Endothelial cell of umbilical vein (primary cell): Measurements from ENCODE around the gene MTARC1. TPM values are rescaled to one million over a fixed set of nuclear protein-coding genes. Genes with fewer than 3 reads are reported as not detected.

Experiments used
- BruUV-seq: library from RNA; stranded (reverse); fragments of 400-500 nt; replicated peaks from 2 replicates; lab custom pipeline; 2021; lab: Mats Ljungman, UMichigan
- CTCF ChIA-PET: fragments of 300-600, 350-600 bp; sonication (Branson Sonifier 250); formaldehyde crosslinking; loops from one replicate; lab custom pipeline; 2021; ENCODE audit warnings: antibody characterized with exemption, inconsistent platforms; lab: Charles Lee
- POLR2A ChIA-PET: fragments of 300-600, 350-600 bp; sonication (Branson Sonifier 250); formaldehyde crosslinking; loops from one replicate; lab custom pipeline; 2021; ENCODE audit warnings: antibody characterized with exemption, inconsistent platforms; lab: Charles Lee
- DNase-seq: peaks from one replicate; pipeline ENCODE4 v3.0.0-alpha.2; 2011; ENCODE audit warnings: low read depth, low spot score
- FAIRE-seq: peaks from 2 replicates; lab custom pipeline; 2011; peaks lifted over from hg19 to GRCh38; lab: Jason Lieb, UNC
- H2AFZ ChIP-seq: 2 replicates; pipeline ENCODE4 v1.6.0; 2012; ENCODE audit warnings: low read depth, low read length, control low read depth, inconsistent platforms
- H3K27ac ChIP-seq: 2 replicates; pipeline ENCODE4 v1.5.1; 2011; ENCODE audit warnings: low read depth, mild to moderate bottlenecking, control low read depth, low read length, moderate library complexity; ENCODE audit not compliant: insufficient read depth
- H3K27me3 ChIP-seq, 2 experiments: 2 replicates each; pipeline versions ENCODE4 v1.6.0 to v1.6.1; 2011; ENCODE audit warnings: low read length in 2 of 2, mixed read lengths in 1 of 2; ENCODE audit not compliant: control insufficient read depth in 2 of 2, insufficient read depth in 2 of 2
- H3K36me3 ChIP-seq, 2 experiments: 2 replicates in 1 of 2; 3 replicates in 1 of 2; pipeline ENCODE4 v1.5.1; 2011; ENCODE audit warnings: low read length in 2 of 2, mild to moderate bottlenecking in 1 of 2, moderate library complexity in 1 of 2; ENCODE audit not compliant: control insufficient read depth in 2 of 2, insufficient read depth in 2 of 2; ENCODE audit errors: extremely low read depth in 1 of 2
- H3K4me1 ChIP-seq: 3 replicates; pipeline ENCODE4 v1.5.1; 2011; ENCODE audit warnings: mild to moderate bottlenecking, low read length; ENCODE audit not compliant: control insufficient read depth, insufficient read depth; ENCODE audit errors: extremely low read depth
- H3K4me2 ChIP-seq: 2 replicates; pipeline ENCODE4 v1.6.1; 2011; ENCODE audit warnings: low read length, control low read depth, mixed read lengths; ENCODE audit not compliant: insufficient read depth
- H3K4me3 ChIP-seq, 3 experiments: fragments of 200-600 bp in 1 of 3; sonication (generic), shearing (Covaris generic) in 1 of 3; replicated peaks in 1 of 3; 2 replicates each; pipeline ENCODE4 v1.5.1; 2011 to 2016; ENCODE audit warnings: control low read depth in 3 of 3, low read length in 3 of 3, mild to moderate bottlenecking in 2 of 3, inconsistent platforms in 1 of 3, low read depth in 1 of 3, moderate library complexity in 1 of 3; ENCODE audit not compliant: insufficient read depth in 1 of 3
- H3K79me2 ChIP-seq: 2 replicates; pipeline ENCODE4 v1.6.0; 2012; ENCODE audit warnings: low read length, inconsistent platforms; ENCODE audit not compliant: control insufficient read depth, insufficient read depth
- H3K9ac ChIP-seq: replicated peaks from 2 replicates; pipeline ENCODE3; 2011; ENCODE audit warnings: low read length, control low read depth; ENCODE audit not compliant: insufficient read depth; ENCODE audit errors: extremely low read depth
- H3K9me1 ChIP-seq: replicated peaks from 3 replicates; pipeline ENCODE4 v1.6.0; 2011; ENCODE audit warnings: mild to moderate bottlenecking, low read length; ENCODE audit not compliant: control insufficient read depth, insufficient read depth; ENCODE audit errors: extremely low read depth
- H3K9me3 ChIP-seq: replicated peaks from 2 replicates; pipeline ENCODE4 v1.5.1; 2012; ENCODE audit warnings: low read length, inconsistent platforms; ENCODE audit not compliant: control insufficient read depth, insufficient read depth
- H4K20me1 ChIP-seq: replicated peaks from 2 replicates; pipeline ENCODE3; 2011; ENCODE audit warnings: mild to moderate bottlenecking, low read length; ENCODE audit not compliant: control insufficient read depth, insufficient read depth; ENCODE audit errors: extremely low read depth
- EZH2 ChIP-seq: IDR thresholded peaks from 2 replicates; pipeline ENCODE4 v1.6.1; 2012; ENCODE audit warnings: borderline replicate concordance, low read depth, mild to moderate bottlenecking, moderate library complexity, low read length, inconsistent platforms; ENCODE audit not compliant: severe bottlenecking
- FOS ChIP-seq: IDR thresholded peaks from 2 replicates; pipeline ENCODE4 v1.6.1; 2011; ENCODE audit warnings: mild to moderate bottlenecking, low read length, moderate library complexity, borderline replicate concordance; ENCODE audit not compliant: insufficient read depth
- GATA2 ChIP-seq: IDR thresholded peaks from 2 replicates; pipeline ENCODE4 v1.7.0; 2011; ENCODE audit warnings: low read depth, mild to moderate bottlenecking, moderate library complexity, mixed read lengths, low read length; ENCODE audit not compliant: insufficient read length, insufficient read depth
- JUN ChIP-seq: IDR thresholded peaks from 2 replicates; pipeline ENCODE4 v1.6.1; 2011; ENCODE audit warnings: borderline replicate concordance, low read depth; ENCODE audit not compliant: insufficient read length, insufficient read depth
- MYC ChIP-seq: IDR thresholded peaks from one replicate; pipeline ENCODE4 v1.6.1; 2011; ENCODE audit warnings: mild to moderate bottlenecking, low read depth, low read length
- POLR2AphosphoS5 ChIP-seq: IDR thresholded peaks from 2 replicates; pipeline ENCODE4 v1.6.1; 2012; ENCODE audit warnings: low read depth, mild to moderate bottlenecking, control low read depth, low read length, moderate library complexity; ENCODE audit not compliant: insufficient read depth
- dilution Hi-C: fragments of 300-500 bp; cut with MboI; formaldehyde crosslinking; loops from one replicate; pipeline ENCODE4 v1.15.0; 2019; ENCODE audit warnings: low sequenced_read_pairs; ENCODE audit not compliant: extremely low pct_ligation_motif_present
- intact Hi-C: fragments of 100-400 bp; cut with micrococcal nuclease; formaldehyde crosslinking; loops from one replicate; pipeline ENCODE4 v1.10.0; 2022
- polyA plus RNA-seq, 4 experiments: library from polyadenylated mRNA; depleted of rRNA in 3 of 4; stranded (reverse) in 3 of 4; unstranded in 1 of 4; fragments of >200 nt; gene quantifications; 2 replicates each; pipeline versions ENCODE4 v1.2.1 to v1.2.3, GENCODE V29; 2011 to 2012; ENCODE audit warnings: missing spikeins in 1 of 4
- total RNA-seq: library from RNA; stranded (reverse); gene quantifications from 2 replicates; pipeline ENCODE4 v1.2.3, GENCODE V29; 2021
- TF ChIP-seq, protein P1 (sequence below), 2 donors: IDR thresholded peaks; 1 replicate in 1 of 2; 2 replicates in 1 of 2; pipeline ENCODE4 v1.5.1; 2011; ENCODE audit warnings: low read length in 2 of 2, mild to moderate bottlenecking in 2 of 2, moderate library complexity in 2 of 2, control low read depth in 1 of 2, inconsistent platforms in 1 of 2, low read depth in 1 of 2; ENCODE audit not compliant: insufficient read depth in 1 of 2; ENCODE audit errors: extremely low read depth in 1 of 2
- TF ChIP-seq, protein P2 (sequence below): IDR thresholded peaks from 2 replicates; pipeline ENCODE4 v1.6.1; 2011; ENCODE audit not compliant: insufficient read depth, insufficient read length

MTARC1 gene
- total and polyA plus RNA-seq, 2 donors (not counting 3 experiments of a cell fraction or from before 2014, with no cell fraction given) = 0.43 to 3.5 TPM

DNA sequence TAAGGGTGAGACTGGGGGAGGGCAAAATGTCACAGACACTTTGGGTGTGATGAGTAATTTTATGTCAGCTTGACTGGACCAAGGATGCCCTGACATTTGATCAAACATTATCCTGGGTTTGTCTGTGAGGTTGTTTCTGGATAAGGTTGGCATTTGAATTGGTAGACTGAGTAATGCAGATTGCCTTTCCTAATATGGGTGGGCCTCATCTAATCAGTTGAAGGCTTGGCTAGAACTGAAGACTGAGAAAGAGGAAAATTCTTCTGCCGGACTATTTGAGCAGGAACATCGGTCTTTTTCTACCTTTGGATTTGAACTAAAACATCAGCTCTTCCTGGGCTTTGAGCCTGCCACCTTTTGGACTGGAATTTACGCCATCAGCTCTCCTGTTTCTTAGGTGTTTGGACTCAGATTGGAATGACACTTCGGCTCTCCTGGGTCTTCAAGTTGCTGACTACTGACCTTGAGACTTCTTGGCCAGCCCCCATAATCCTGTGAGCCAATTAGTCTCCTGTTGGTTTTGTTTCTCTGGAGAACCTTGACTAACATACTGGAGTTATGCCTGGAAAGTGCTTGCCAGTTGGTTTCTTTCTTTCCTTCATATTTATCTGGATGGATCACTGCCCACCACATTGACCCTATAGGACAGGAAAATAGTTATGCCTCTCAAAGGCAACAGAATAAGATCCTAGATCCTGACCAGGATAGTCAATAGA is 47.6 kb downstream of the MTARC1 start:
- H3K9ac ChIP-seq = no peak overlapping the region
- CTCF ChIA-PET = interaction anchor here (0.6 to 1.2 kb wide), 2 partner anchors 17 to 369 kb away, joined by 3 to 4 read pairs; no protein-coding TSS in a partner anchor
- H3K4me2 ChIP-seq = no peak overlapping the region
- BruUV-seq = no TSS peak
- no peaks in the 10 kb centered on the region for H4K20me1 ChIP-seq
- POLR2A ChIA-PET = no interaction called here
- no peaks in the 10 kb centered on the region for H3K36me3 ChIP-seq
- DNase-seq = no peak
- TF ChIP-seq, protein P1, sequence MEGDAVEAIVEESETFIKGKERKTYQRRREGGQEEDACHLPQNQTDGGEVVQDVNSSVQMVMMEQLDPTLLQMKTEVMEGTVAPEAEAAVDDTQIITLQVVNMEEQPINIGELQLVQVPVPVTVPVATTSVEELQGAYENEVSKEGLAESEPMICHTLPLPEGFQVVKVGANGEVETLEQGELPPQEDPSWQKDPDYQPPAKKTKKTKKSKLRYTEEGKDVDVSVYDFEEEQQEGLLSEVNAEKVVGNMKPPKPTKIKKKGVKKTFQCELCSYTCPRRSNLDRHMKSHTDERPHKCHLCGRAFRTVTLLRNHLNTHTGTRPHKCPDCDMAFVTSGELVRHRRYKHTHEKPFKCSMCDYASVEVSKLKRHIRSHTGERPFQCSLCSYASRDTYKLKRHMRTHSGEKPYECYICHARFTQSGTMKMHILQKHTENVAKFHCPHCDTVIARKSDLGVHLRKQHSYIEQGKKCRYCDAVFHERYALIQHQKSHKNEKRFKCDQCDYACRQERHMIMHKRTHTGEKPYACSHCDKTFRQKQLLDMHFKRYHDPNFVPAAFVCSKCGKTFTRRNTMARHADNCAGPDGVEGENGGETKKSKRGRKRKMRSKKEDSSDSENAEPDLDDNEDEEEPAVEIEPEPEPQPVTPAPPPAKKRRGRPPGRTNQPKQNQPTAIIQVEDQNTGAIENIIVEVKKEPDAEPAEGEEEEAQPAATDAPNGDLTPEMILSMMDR (IDR thresholded peaks at IDR 0.05; ENCODE audit: extremely low read depth in 1 of 2, insufficient read depth in 1 of 2, low read depth in 1 of 2, low read length in 2 of 2) = no peak
- TF ChIP-seq FOS (no peak), POLR2AphosphoS5 (no peak), GATA2 (no peak), JUN (no peak), EZH2 (no peak), MYC (no peak)
- TF ChIP-seq, protein P2, sequence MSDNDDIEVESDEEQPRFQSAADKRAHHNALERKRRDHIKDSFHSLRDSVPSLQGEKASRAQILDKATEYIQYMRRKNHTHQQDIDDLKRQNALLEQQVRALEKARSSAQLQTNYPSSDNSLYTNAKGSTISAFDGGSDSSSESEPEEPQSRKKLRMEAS = no peak
- H2AFZ ChIP-seq = no peak overlapping the region
- dilution Hi-C loops = no loop called here
- H3K4me1 ChIP-seq = peaks cover 10% of the 10 kb centered on the region
- peaks cover 0 to 4% of the 10 kb centered on the region in 2 experiments for H3K27me3 ChIP-seq
- H3K27ac ChIP-seq = no peak overlapping the region
- no peaks in the 10 kb centered on the region for H3K9me1 ChIP-seq
- intact Hi-C loops = no loop called here
- H3K9me3 ChIP-seq = no peaks in the 10 kb centered on the region
- H3K79me2 ChIP-seq = no peaks in the 10 kb centered on the region
- no peak overlapping the region for H3K4me3 ChIP-seq
- no peak for FAIRE-seq

Other genes with a start within 250 kb of the MTARC1 start
- gene C1orf115, start 96.5 kb upstream of the MTARC1 start, total RNA-seq = 15.8 and 16.4 TPM in 2 replicates
- gene C1orf115, start 96.5 kb upstream of the MTARC1 start, polyA plus RNA-seq = 10.6 and 11.1 TPM in 2 replicates
- gene MTARC2, start 38.6 kb upstream of the MTARC1 start, total RNA-seq = 12.0 and 14.1 TPM in 2 replicates
- 9.8 and 10.7 TPM in 2 replicates for gene MTARC2, start 38.6 kb upstream of the MTARC1 start, polyA plus RNA-seq
- 33.5 and 39.1 TPM in 2 replicates for gene HLX, start 92.5 kb downstream of the MTARC1 start, total RNA-seq
- 6.7 and 7.5 TPM in 2 replicates for gene HLX, start 92.5 kb downstream of the MTARC1 start, polyA plus RNA-seq